Upper lobe of right lung (tissue), 1 donor: ENCODE measurements around the gene MIA2. TPM values are rescaled to one million over a fixed set of nuclear protein-coding genes. Genes with fewer than 3 reads are reported as not detected.
"Not testable (repeated sequence)": the region's sequence is repeated elsewhere in the genome, so short reads cannot be mapped to it uniquely, and the experiment has no call there.

Experiments used
- ATAC-seq: fragments of 200-7000 bp; cut with Tn5 transposase; one replicate; pipeline ENCODE4 v1.9.1; 2020; ENCODE audit warnings: mild to moderate bottlenecking, moderate library complexity
- DNase-seq: peaks from one replicate; pipeline ENCODE4 v3.0.0-alpha.2; 2020
- H3K27ac ChIP-seq: fragments of 200-600 bp; one replicate; pipeline ENCODE4 v1.8.0; 2022
- H3K27me3 ChIP-seq: fragments of 200-600 bp; one replicate; pipeline ENCODE4 v1.8.0; 2022; ENCODE audit warnings: mild to moderate bottlenecking
- H3K36me3 ChIP-seq: fragments of 200-600 bp; one replicate; pipeline ENCODE4 v1.8.0; 2022
- H3K4me1 ChIP-seq: fragments of 200-600 bp; one replicate; pipeline ENCODE4 v1.8.0; 2022
- H3K4me3 ChIP-seq: fragments of 200-600 bp; one replicate; pipeline ENCODE4 v1.8.0; 2022; ENCODE audit warnings: mild to moderate bottlenecking
- H3K9me3 ChIP-seq: fragments of 200-600 bp; one replicate; pipeline ENCODE4 v1.8.0; 2022
- intact Hi-C: fragments of 100-400 bp; cut with DNase I; formaldehyde crosslinking; loops from one replicate; pipeline ENCODE4 v1.11.0; 2022
- total RNA-seq: library from RNA; stranded (reverse); fragmentation: NEBNext Ultra II Directional; extraction: Animal tissue kit (Norgen Biotek cat#: 25700); gene quantifications from one replicate; pipeline ENCODE4 v1.2.1, GENCODE V29; 2021
- TF ChIP-seq, protein P1 (sequence below): fragments of 200-600 bp; IDR thresholded peaks from one replicate; pipeline ENCODE4 v1.8.0; 2022; ENCODE audit warnings: antibody characterized with exemption
- donor health status: DM: no; HTN: yes; CAD: no; lungs with severe emphysema.

Gene MIA2
- total RNA-seq, 1 donor from 2014 or later, result 33.8 TPM

- Histone ChIP-seq H3K4me3 (no peak overlapping the region), H3K9me3 (no peaks in the 10 kb centered on the region), H3K36me3 (peaks cover 60% of the 10 kb centered on the region), H3K27ac (no peak overlapping the region), H3K4me1 (no peaks in the 10 kb centered on the region), H3K27me3 (no peaks in the 10 kb centered on the region)
- intact Hi-C loops, result no loop called here
- DNase-seq (no peak), ATAC-seq (no peak)
- TF ChIP-seq, protein P1, sequence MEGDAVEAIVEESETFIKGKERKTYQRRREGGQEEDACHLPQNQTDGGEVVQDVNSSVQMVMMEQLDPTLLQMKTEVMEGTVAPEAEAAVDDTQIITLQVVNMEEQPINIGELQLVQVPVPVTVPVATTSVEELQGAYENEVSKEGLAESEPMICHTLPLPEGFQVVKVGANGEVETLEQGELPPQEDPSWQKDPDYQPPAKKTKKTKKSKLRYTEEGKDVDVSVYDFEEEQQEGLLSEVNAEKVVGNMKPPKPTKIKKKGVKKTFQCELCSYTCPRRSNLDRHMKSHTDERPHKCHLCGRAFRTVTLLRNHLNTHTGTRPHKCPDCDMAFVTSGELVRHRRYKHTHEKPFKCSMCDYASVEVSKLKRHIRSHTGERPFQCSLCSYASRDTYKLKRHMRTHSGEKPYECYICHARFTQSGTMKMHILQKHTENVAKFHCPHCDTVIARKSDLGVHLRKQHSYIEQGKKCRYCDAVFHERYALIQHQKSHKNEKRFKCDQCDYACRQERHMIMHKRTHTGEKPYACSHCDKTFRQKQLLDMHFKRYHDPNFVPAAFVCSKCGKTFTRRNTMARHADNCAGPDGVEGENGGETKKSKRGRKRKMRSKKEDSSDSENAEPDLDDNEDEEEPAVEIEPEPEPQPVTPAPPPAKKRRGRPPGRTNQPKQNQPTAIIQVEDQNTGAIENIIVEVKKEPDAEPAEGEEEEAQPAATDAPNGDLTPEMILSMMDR, result no peak
Measured at GRCh38 chr14:39319381-39319780, 85.7 kb downstream of the MIA2 start.

DNA sequence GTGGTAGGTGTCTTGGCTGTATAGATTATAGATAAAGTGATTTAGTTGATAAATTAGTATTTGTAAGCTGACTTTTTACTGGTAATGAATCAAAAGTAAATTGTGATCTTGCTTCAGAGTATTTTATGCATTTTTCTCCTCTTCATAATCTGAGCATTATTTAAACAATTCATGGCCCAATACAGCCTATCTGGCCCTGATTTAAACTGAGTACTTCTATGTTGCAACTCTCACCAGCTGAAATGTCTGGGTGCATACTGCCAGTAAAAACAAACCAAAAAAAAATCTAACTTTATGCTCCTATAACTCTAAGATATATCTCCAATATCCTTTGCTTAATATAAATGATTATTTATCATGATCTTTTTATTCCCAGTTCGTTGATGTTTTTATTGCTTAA is 86.6 kb downstream of the MIA2 start:
- Histone ChIP-seq H3K4me3 (no peak overlapping the region), H3K27me3 (no peaks in the 10 kb centered on the region), H3K9me3 (no peaks in the 10 kb centered on the region), H3K36me3 (peaks cover 65% of the 10 kb centered on the region), H3K4me1 (no peaks in the 10 kb centered on the region), H3K27ac (no peak overlapping the region)
- TF ChIP-seq, protein P1, result no peak
- ATAC-seq (no peak), DNase-seq (no peak)
- intact Hi-C loops, result no loop called here

DNA sequence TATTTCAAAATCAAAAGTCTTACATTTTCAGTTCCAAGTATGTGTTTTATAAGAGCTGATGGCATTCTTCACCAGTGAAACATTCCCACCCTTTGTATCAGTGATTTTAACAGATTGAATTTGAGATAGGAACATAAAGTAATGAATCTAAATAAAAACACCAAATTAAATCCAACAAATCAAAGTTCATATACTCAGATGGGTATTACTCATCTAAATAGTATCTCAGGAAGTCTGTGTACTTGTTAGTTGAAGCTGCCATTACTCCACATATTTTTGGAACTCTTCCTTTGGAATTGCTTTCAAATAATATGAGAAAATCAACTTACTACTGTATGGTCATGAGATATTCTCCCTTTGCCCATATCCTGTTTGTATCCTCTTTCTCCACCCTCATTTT is 89.1 kb downstream of the MIA2 start:
- H3K4me3 ChIP-seq, result no peak overlapping the region
- intact Hi-C loops, result no loop called here
- TF ChIP-seq, protein P1, result no peak
- H3K27me3 ChIP-seq, result no peaks in the 10 kb centered on the region
- ATAC-seq, result no peak
- H3K9me3 ChIP-seq, result no peaks in the 10 kb centered on the region
- H3K36me3 ChIP-seq, result peaks cover 72% of the 10 kb centered on the region
- no peaks in the 10 kb centered on the region for H3K4me1 ChIP-seq
- H3K27ac ChIP-seq, result no peak overlapping the region
- DNase-seq, result no peak

DNA sequence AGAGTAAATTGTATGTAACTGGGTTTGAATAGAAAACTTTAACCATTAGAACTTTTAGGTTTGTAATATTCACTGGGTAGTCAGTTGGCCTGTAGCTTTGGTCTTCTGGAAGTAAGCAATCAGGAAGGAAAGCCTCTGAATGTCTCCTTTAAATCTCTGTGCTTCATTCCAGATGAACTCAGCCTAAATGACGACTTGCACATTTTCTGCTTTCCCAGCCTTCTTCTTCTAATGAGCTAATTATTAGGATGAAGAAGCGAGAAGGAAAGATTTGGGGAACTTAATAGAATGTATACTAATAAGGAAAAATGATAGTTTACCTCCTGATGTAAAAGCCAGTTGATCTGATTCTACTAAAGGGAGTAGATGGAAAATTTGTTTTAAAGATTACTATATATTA is 90.4 kb downstream of the MIA2 start:
- no peaks in the 10 kb centered on the region for H3K9me3 ChIP-seq
- H3K4me3 ChIP-seq, result no peak overlapping the region
- DNase-seq, result no peak
- H3K4me1 ChIP-seq, result no peaks in the 10 kb centered on the region
- ATAC-seq, result no peak
- H3K36me3 ChIP-seq, result peaks cover 73% of the 10 kb centered on the region
- intact Hi-C loops, result no loop called here
- H3K27ac ChIP-seq, result no peak overlapping the region
- H3K27me3 ChIP-seq, result no peaks in the 10 kb centered on the region
- TF ChIP-seq, protein P1, result no peak

DNA sequence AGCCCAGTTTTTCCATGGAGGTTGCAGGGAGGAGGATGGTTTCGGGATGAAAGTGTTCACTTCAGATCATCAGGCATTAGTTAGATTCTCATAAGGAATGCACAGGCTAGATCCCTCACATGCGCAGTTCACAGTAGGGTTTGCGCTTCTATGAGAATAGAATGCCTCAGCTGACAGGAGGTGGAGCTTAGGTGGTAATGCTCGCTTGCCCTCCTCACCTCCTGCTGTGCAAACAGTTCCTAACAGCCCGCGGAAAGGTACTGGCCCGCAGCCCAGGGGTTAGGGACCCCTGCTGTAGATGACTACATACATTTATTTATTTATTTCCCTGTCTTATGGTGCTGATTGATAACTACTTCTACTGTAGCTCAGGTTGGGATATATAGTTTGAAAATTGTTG is 105.3 kb downstream of the MIA2 start:
- Histone ChIP-seq H3K9me3 (no peaks in the 10 kb centered on the region), H3K27ac (no peak overlapping the region), H3K36me3 (peaks cover 33% of the 10 kb centered on the region), H3K27me3 (no peaks in the 10 kb centered on the region), H3K4me1 (no peaks in the 10 kb centered on the region), H3K4me3 (no peak overlapping the region)
- DNase-seq (no peak), ATAC-seq (no peak)
- TF ChIP-seq, protein P1, result no peak
- intact Hi-C loops, result no loop called here

- H3K36me3 ChIP-seq, result peaks cover 27% of the 10 kb centered on the region
- ATAC-seq, H3K27me3 ChIP-seq, intact Hi-C loops, H3K9me3 ChIP-seq, H3K4me1 ChIP-seq, DNase-seq, H3K4me3 ChIP-seq, H3K27ac ChIP-seq: not testable (repeated sequence)
Measured at GRCh38 chr14:39341126-39341525, 107.4 kb downstream of the MIA2 start.
